H1 (cell line): ENCODE data around the gene TSPAN2. TPM values are rescaled to one million over a fixed set of nuclear protein-coding genes. Genes with fewer than 3 reads are reported as not detected.

Experiments
- CTCF ChIA-PET: fragments of 300-600 bp; sonication (Branson Sonifier 250); formaldehyde crosslinking; loops from one replicate; lab custom pipeline; 2021; ENCODE audit not compliant: partially characterized antibody; lab: Charles Lee
- POLR2A ChIA-PET: fragments of 300-600 bp; sonication (Branson Sonifier 250); formaldehyde crosslinking; loops from one replicate; lab custom pipeline; 2021; ENCODE audit warnings: inconsistent platforms; ENCODE audit not compliant: partially characterized antibody; lab: Charles Lee
- DNase-seq, 2 experiments: peaks; one replicate each; pipeline versions ENCODE4 v3.0.0 to v3.0.0-alpha.2; 2010 to 2022; ENCODE audit warnings: low spot score in 2 of 2, low read depth in 1 of 2, mixed read lengths in 1 of 2
- FAIRE-seq: peaks from 2 replicates; lab custom pipeline; 2011; peaks lifted over from hg19 to GRCh38; lab: Jason Lieb, UNC
- H2AFZ ChIP-seq: 2 replicates; pipeline ENCODE4 v1.8.1; 2012; ENCODE audit warnings: low read length, inconsistent platforms
- H2AK5ac ChIP-seq: 2 replicates; pipeline ENCODE4 v1.6.1; 2013; ENCODE audit warnings: low read depth, low read length
- H2BK120ac ChIP-seq: replicated peaks from 2 replicates; pipeline ENCODE3; 2013; ENCODE audit warnings: low read depth, low read length, inconsistent platforms
- H2BK12ac ChIP-seq: 2 replicates; pipeline ENCODE4 v1.6.1; 2013; ENCODE audit warnings: low read depth, low read length
- H2BK15ac ChIP-seq: 2 replicates; pipeline ENCODE4 v1.6.1; 2013; ENCODE audit warnings: low read length
- H2BK20ac ChIP-seq: 2 replicates; pipeline ENCODE4 v1.6.1; 2013; ENCODE audit warnings: low read length
- H2BK5ac ChIP-seq: 2 replicates; pipeline ENCODE4 v1.6.1; 2013; ENCODE audit warnings: low read depth, low read length
- H3K14ac ChIP-seq: 2 replicates; pipeline ENCODE4 v1.6.1; 2013; ENCODE audit warnings: inconsistent platforms; ENCODE audit not compliant: insufficient read length
- H3K18ac ChIP-seq: 2 replicates; pipeline ENCODE4 v1.6.1; 2013; ENCODE audit warnings: low read length; ENCODE audit errors: extremely low read depth
- H3K23ac ChIP-seq: 2 replicates; pipeline ENCODE4 v1.6.1; 2013; ENCODE audit warnings: inconsistent platforms; ENCODE audit not compliant: insufficient read length
- H3K23me2 ChIP-seq: 2 replicates; pipeline ENCODE4 v1.6.1; 2013; ENCODE audit warnings: low read depth, low read length
- H3K27ac ChIP-seq: 2 replicates; pipeline ENCODE4 v1.6.1; 2011; ENCODE audit warnings: low read depth, low read length, inconsistent platforms
- H3K27me3 ChIP-seq, 4 experiments: replicated peaks in 1 of 4; 1 replicate in 1 of 4; 2 replicates in 3 of 4; pipeline versions ENCODE4 v1.6.1 to v1.8.1; 2011 to 2013; ENCODE audit warnings: low read length in 3 of 4, mild to moderate bottlenecking in 3 of 4, inconsistent platforms in 2 of 4, mixed read lengths in 2 of 4, moderate library complexity in 1 of 4; ENCODE audit not compliant: control insufficient read depth in 3 of 4, insufficient read depth in 3 of 4; ENCODE audit errors: extremely low read depth in 1 of 4
- H3K36me3 ChIP-seq, 4 experiments: 2 replicates each; pipeline versions ENCODE4 v1.6.1 to v1.8.1; 2011 to 2013; ENCODE audit warnings: mild to moderate bottlenecking in 4 of 4, low read length in 3 of 4, moderate library complexity in 2 of 4, control low read depth in 1 of 4, inconsistent platforms in 1 of 4; ENCODE audit not compliant: insufficient read depth in 4 of 4, control insufficient read depth in 2 of 4
- H3K4ac ChIP-seq: replicated peaks from 2 replicates; pipeline ENCODE3; 2013; ENCODE audit warnings: low read length, low read depth, mixed read lengths, inconsistent platforms; ENCODE audit not compliant: insufficient read length
- H3K4me1 ChIP-seq, 4 experiments: replicated peaks in 1 of 4; 1 replicate in 1 of 4; 2 replicates in 3 of 4; pipeline versions ENCODE4 v1.6.1 to v1.8.1; 2011 to 2013; ENCODE audit warnings: low read length in 3 of 4, inconsistent platforms in 2 of 4, mixed read lengths in 1 of 4; ENCODE audit not compliant: insufficient read depth in 4 of 4, control insufficient read depth in 3 of 4
- H3K4me2 ChIP-seq, 2 experiments: 2 replicates each; pipeline versions ENCODE4 v1.6.1 to v1.8.1; 2011 to 2013; ENCODE audit warnings: low read depth in 2 of 2, low read length in 2 of 2, control low read depth in 1 of 2, inconsistent platforms in 1 of 2, mild to moderate bottlenecking in 1 of 2; ENCODE audit not compliant: insufficient read depth in 1 of 2
- H3K4me3 ChIP-seq, 4 experiments: fragments of 200-600, 300-600 bp in 1 of 4; sonication (generic), shearing (Covaris generic), sonication (Bioruptor Twin) in 1 of 4; 2 replicates each; pipeline versions ENCODE4 v1.5.1 to v1.8.1; 2011 to 2016; ENCODE audit warnings: low read length in 4 of 4, low read depth in 3 of 4, control low read depth in 2 of 4, inconsistent platforms in 2 of 4, mild to moderate bottlenecking in 2 of 4, mixed read lengths in 1 of 4, moderate library complexity in 1 of 4; ENCODE audit not compliant: insufficient read depth in 2 of 4; ENCODE audit errors: extremely low read depth in 1 of 4
- H3K56ac ChIP-seq: replicated peaks from 2 replicates; pipeline ENCODE3; 2013; ENCODE audit warnings: low read depth, mild to moderate bottlenecking, mixed read lengths, low read length, inconsistent platforms; ENCODE audit not compliant: insufficient read length
- H3K79me1 ChIP-seq: 2 replicates; pipeline ENCODE4 v1.6.1; 2013; ENCODE audit warnings: low read depth, low read length, control low read depth
- H3K79me2 ChIP-seq, 2 experiments: 2 replicates each; pipeline versions ENCODE4 v1.6.1 to v1.8.1; 2012 to 2013; ENCODE audit warnings: low read length in 2 of 2, mild to moderate bottlenecking in 2 of 2, inconsistent platforms in 1 of 2; ENCODE audit not compliant: insufficient read depth in 2 of 2, control insufficient read depth in 1 of 2
- H3K9ac ChIP-seq, 4 experiments: replicated peaks in 1 of 4; 1 replicate in 1 of 4; 2 replicates in 3 of 4; pipeline versions ENCODE4 v1.6.1 to v1.8.1; 2011 to 2013; ENCODE audit warnings: low read depth in 3 of 4, low read length in 3 of 4, control low read depth in 2 of 4, mild to moderate bottlenecking in 2 of 4, moderate library complexity in 2 of 4, inconsistent platforms in 1 of 4; ENCODE audit errors: extremely low read depth in 1 of 4
- H3K9me3 ChIP-seq, 2 experiments: 2 replicates each; pipeline versions ENCODE4 v1.6.1 to v1.8.1; 2012 to 2013; ENCODE audit warnings: mild to moderate bottlenecking in 2 of 2, moderate library complexity in 2 of 2, control low read depth in 1 of 2, inconsistent platforms in 1 of 2, low read depth in 1 of 2, low read length in 1 of 2, mixed read lengths in 1 of 2; ENCODE audit not compliant: insufficient read depth in 2 of 2
- H4K20me1 ChIP-seq, 2 experiments: replicated peaks in 1 of 2; 2 replicates each; pipeline versions ENCODE3 to v1.8.1; 2011 to 2013; ENCODE audit warnings: inconsistent platforms in 2 of 2, low read length in 2 of 2, mild to moderate bottlenecking in 1 of 2; ENCODE audit not compliant: insufficient read depth in 2 of 2, control insufficient read depth in 1 of 2
- H4K5ac ChIP-seq: 2 replicates; pipeline ENCODE4 v1.6.1; 2013; ENCODE audit warnings: low read length, low read depth, mixed read lengths, inconsistent platforms; ENCODE audit not compliant: insufficient read length
- H4K8ac ChIP-seq: 2 replicates; pipeline ENCODE4 v1.8.0; 2013; ENCODE audit warnings: mild to moderate bottlenecking, moderate library complexity, low read length, inconsistent platforms; ENCODE audit not compliant: insufficient read depth; ENCODE audit errors: extremely low read depth
- H4K91ac ChIP-seq: replicated peaks from 2 replicates; pipeline ENCODE3; 2013; ENCODE audit warnings: low read length, mixed read lengths, inconsistent platforms; ENCODE audit not compliant: insufficient read length
- JUND ChIP-seq: IDR thresholded peaks from 2 replicates; pipeline ENCODE4 v1.6.1; 2011; ENCODE audit warnings: mild to moderate bottlenecking, improper control_type of control experiment, low read length
- YY1 ChIP-seq: IDR thresholded peaks from 2 replicates; pipeline ENCODE4 v1.6.1; 2011; ENCODE audit warnings: low read depth, mild to moderate bottlenecking, low read length
- WGBS, 2 experiments: shearing (Covaris generic) in 1 of 2; methylation state at CpG; one replicate each; pipeline versions ENCODE4 v1.1.6 to v1.1.7; 2013 to 2015; ENCODE audit warnings: low lambda C conversion rate in 2 of 2, mixed read lengths in 2 of 2, inconsistent platforms in 1 of 2, low coverage in 1 of 2, missing lambda C conversion rate in 1 of 2; ENCODE audit not compliant: insufficient replicate concordance in 2 of 2, insufficient coverage in 1 of 2, insufficient read length in 1 of 2; ENCODE audit errors: extremely low coverage in 1 of 2, missing lambda C conversion rate in 1 of 2; 5-methylcytosine and 5-hydroxymethylcytosine counted together
- polyA plus RNA-seq, 7 experiments: library from polyadenylated mRNA; depleted of rRNA in 3 of 7; stranded (reverse) in 5 of 7; unstranded in 2 of 7; fragments of >200 nt in 5 of 7; fragments of 200-250 nt in 2 of 7; gene quantifications; 1 replicate in 5 of 7; 2 replicates in 1 of 7; 4 replicates in 1 of 7; pipeline versions ENCODE4 v1.2.1 to v1.2.3, GENCODE V29; 2011 to 2013; ENCODE audit warnings: missing spikeins in 2 of 7, mixed read lengths in 2 of 7
- total RNA-seq: library from RNA; stranded (reverse); fragmentation: NEBNext Ultra II Directional; extraction: Animal tissue kit (Norgen Biotek cat#: 25700); gene quantifications from 2 replicates; pipeline ENCODE4 v1.2.1, GENCODE V29; 2021

Gene TSPAN2
- total and polyA plus RNA-seq, 2 of the 8 experiments (the other 6 are each of a cell fraction or from before 2014, with no cell fraction given), result 7.4 to 14.2 TPM

- Histone ChIP-seq H3K56ac (no peak overlapping the region), H2BK12ac (no peak overlapping the region), H4K8ac (no peak overlapping the region), H3K4me2 (no peak overlapping the region), H3K79me1 (no peaks in the 10 kb centered on the region), H3K18ac (no peak overlapping the region), H2BK120ac (no peak overlapping the region), H3K4me3 (no peak overlapping the region), H3K27me3 (no peaks in the 10 kb centered on the region), H3K4ac (no peak overlapping the region), H3K79me2 (no peaks in the 10 kb centered on the region), H3K27ac (no peak overlapping the region), H3K23ac (no peak overlapping the region), H4K91ac (no peak overlapping the region), H4K5ac (no peak overlapping the region), H2BK15ac (no peak overlapping the region), H2BK20ac (no peak overlapping the region), H3K9ac (no peak overlapping the region), H2AFZ (peak overlapping the region; percentile 43; the same call in 1 of the 2 replicates), H2BK5ac (no peak overlapping the region), H2AK5ac (no peak overlapping the region), H3K36me3 (no peaks in the 10 kb centered on the region), H3K14ac (no peak overlapping the region), H3K23me2 (no peaks in the 10 kb centered on the region; the same call in 1 of the 2 replicates), H4K20me1 (no peaks in the 10 kb centered on the region), H3K9me3 (no peaks in the 10 kb centered on the region), H3K4me1 (no peaks in the 10 kb centered on the region)
- TF ChIP-seq JUND (no peak), YY1 (0 out of 2 replicates have a peak, but pooled peaks have one; percentile 46)
- WGBS, 2 experiments, result 79% methylated on average over 6 of the region's 6 CpGs; no CpG with 5 or more reads in 1 of the 2 experiments
- FAIRE-seq (no peak), DNase-seq (no peak)
- POLR2A ChIA-PET, result no interaction called here
- CTCF ChIA-PET, result interaction anchor here (1.0 to 5.6 kb wide), 3 partner anchors 10 to 388 kb away, joined by 3 to 54 read pairs (median 24); no protein-coding TSS in a partner anchor
Measured at GRCh38 chr1:115129071-115129640, 39.9 kb upstream of the TSPAN2 start.
